ENCODE data around the gene SEMA7A.
"Not testable (repeated sequence)": the region's sequence is repeated elsewhere in the genome, so short reads cannot be mapped to it uniquely, and the experiment has no call there.

The SEMA7A gene

DNA sequence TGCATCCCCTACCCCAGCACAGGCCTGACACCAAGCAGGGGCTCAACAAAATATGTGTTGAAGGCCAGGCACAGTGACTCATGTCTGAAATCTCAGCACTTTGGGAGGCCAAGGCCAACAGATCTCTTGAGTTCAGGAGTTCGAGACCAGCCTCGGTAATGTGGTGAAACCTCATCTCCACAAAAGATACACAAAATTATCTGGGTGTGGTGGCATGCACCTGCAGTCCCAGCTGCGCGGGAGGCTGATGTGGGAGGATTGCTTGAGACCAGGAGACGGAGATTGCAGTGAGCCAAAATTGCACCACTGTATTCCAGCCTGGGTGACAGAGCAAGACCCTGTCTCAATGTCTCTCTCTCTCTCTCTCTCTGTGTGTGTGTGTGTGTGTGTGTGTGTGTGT is 35.6 kb downstream of the SEMA7A start:
- DNase-seq = no peak

DNA sequence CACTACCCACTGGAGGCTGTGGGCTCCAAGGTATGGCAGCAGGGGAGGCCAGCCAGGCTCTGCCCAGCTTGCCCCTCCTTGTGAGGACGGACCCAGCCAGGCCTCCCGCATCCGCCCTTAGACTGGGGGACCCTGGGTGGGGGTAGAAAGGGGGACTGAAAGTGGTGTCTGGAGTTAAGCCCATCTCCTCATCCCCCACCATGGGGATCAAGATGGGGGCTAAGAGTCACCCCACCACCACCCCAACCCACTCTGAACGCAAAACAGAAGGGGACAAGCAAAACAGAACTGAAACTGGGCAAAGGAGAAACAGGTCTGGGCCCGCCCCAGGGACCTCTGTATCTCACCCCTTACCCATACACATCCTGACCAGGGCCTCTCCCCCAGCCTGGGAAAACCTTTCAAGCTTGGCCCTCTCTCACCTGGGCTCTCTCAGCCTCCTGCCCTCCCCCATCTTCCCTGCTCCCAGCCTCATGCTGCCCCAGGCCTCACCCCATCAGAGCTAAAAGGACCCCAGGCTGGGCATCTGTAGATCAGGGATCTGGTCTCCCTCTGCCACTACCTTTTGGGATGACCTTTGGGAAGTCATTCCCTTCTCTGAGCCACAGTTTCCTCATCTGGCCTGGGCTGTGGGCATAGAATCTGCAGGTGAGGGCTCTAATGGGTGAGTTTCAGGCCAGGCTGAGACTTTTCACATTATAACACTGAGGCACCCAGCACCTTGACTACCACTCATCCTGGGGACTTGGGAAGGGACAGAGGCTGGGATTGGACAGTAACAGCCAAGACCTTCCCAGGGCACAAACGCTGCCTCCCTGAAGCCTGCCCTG is 36.3 kb downstream of the SEMA7A start:
- DNase-seq = peak; percentile 65

DNA sequence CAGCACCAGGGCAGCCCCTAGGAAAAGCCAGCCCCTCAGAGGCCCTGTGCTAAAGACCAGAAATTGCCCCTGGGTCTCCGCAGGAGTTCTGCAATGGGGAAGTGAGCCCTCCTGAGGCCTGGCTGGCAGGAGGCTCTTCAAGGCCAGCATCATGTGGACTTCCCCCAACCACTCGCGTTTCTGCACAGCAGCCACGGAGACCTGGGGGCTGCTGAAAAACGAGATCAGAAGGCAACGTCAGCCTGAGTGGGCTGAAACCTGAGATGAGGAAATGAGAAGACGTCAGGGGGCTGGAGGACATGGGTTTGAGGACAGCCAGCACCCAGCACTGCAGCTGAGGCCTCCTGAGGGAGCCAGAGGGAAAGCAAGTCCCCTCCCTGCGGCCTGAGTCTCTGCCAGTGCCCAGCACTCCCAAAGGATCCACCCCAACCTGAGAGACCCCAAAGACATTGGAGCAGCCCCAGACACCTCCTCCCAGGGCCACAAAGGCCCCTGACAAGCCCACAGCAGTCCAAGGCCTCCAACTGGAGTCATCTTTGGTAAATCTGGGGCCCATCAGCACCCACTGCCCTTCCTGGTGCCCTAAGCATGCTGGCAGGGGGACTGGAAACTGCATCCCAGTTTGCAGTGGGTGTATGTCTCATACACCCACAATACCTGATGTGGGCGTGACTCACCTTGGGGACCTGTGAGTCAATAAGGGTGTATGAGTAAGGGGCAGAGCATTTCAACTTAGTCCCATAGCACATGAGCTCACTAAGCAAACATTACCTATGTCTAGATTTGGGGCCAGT is 37.1 kb downstream of the SEMA7A start:
- peak; percentile 85 for DNase-seq

DNA sequence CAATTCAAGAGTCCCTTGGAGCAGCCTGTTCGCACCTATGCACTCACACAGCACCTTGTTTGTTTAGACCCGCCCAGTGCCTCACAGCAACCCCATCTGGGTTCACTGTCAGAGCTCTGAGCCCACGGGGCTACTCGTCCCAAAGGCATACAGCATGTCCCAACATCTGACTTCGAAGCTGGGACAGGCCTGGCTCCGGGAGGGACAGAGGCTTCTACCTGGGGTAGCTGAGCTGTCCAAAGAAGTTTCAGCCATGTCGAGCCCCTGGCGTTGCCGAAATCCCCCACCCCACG is 37.7 kb downstream of the SEMA7A start:
- no peak for DNase-seq

DNA sequence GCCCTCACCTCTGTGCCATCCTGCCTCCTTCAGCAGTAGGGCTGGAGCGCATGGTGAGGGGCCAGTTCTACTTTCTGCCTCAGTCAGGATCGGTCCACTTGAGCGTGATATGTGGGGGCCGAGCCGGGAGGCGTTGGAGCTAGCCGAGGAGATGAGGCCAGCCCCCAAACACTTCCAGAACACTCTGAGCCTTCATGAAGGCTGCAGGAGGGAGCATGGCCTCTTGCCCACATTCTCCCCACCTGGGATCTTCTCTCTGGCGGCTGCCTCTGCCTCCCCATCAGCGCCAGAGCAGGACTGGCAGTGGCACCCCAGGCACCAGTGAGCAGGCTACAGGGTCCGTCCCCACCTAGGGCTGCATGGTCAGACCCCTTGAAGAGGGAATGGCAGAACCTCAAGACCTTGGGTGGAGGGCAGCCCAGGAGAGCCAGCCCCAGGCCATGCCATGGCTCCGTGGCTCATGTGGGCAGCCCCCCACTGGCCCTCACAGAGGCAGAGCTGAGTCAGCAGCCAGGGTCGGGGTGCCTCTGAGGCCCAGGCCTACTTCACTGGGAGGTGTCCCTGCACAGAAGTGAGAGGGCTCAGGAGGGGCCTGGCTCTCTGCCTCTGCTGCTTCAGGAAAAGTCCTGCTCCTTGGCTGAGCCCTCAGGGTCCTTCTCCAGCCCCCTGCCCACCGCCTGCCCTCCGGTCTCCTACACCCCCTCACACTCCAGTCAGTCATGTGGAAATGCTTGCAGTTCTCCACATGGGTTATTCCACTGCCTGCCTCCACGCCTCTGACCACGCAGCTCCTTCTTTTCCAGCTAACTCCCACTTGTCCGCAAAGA is 38.2 kb downstream of the SEMA7A start:
- no peak for DNase-seq

DNA sequence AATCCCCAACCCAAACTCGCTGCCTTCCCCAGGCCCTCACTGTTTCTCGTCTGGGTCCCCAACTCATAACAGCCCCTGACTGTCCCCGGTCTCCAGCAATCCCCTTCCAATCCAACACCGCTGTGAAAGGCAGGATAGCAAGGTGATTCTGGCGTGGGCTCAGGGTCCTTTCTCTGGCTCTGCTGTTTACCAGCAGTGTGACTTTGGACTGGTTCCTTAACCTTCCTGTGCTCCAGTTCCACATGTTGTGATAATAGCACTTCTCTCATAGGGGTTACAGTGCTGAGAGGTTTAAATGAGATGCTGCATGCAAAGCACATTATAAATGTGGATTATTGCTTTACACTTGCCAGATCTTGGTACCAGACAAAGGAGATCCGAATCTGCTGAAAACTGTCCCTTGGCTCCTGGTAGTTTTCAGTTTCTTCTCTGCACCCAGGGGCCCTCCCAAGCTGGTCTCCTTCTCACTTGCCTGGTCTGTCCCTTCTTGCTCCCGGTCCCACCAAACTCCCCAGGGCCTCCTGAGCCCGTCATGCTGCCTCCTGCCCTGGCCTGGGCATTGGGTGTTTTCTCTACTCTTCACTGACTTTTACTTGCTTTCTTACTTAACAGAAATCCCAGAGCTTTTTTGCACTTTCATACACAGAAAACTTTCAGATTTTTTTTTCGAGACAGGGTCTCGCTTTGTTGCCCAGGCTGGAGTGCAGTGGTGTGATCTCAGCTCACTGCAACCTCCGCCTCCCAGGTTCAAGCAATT is 39.5 kb downstream of the SEMA7A start:
- no peak for DNase-seq

DNA sequence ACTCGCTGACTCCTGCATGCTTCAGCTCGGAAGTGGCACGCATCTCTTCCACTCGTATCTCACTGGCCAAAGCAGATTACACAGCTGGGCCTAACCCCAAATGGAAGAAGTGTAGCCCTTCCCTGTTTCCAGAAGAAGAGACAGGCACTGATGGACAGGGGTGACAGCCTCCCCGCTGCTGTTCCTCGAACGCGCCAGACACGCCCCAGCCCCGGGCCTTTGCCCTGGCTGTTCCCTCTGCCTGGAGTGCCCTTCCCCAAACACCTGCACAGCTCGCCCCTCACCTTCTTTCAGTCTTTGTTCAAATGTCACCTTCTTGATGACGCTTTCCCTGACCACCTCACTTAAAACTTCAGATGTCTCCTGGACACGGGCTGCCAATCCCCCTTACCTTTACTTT is 40.3 kb downstream of the SEMA7A start:
- no peak for DNase-seq

DNA sequence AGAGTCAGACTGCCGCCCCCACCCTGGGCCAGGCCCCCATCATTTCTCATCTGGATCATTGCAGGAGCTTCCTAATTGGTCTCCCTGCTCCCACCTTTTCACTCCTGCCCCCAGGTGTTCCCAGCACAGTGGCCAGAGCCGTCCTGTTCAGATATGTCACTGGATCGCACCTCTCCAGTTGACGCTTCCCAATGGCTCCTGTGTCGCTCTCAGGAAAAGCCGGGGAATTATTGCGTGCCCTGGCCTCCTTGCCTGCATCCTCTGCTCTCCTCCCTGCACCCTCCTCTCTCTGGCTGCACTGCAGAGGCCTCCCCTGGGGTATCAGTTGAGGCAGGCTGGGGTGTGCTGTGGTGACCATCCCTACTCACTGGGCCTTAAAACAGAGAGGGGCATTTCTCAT is 40.9 kb downstream of the SEMA7A start:
- no peak for DNase-seq

DNA sequence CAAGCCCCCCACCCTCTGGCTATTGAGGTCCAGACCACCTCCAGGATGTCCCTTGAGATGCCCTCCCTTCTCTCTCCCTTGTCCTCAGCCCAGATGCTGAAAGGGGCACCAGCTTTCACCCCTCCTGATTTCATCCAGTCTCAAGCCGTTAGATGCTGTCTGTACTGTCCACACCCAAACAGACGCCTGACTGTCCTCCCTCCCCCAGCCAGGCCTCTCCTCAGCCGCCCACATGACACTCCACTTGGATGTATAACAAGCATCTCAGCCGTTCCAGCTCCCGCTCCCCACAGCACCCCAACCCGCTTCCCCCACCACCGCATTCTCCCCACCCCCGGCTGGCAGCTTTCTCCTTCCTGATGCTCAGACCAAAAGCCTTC is 41.3 kb downstream of the SEMA7A start:
- no peak for DNase-seq

DNA sequence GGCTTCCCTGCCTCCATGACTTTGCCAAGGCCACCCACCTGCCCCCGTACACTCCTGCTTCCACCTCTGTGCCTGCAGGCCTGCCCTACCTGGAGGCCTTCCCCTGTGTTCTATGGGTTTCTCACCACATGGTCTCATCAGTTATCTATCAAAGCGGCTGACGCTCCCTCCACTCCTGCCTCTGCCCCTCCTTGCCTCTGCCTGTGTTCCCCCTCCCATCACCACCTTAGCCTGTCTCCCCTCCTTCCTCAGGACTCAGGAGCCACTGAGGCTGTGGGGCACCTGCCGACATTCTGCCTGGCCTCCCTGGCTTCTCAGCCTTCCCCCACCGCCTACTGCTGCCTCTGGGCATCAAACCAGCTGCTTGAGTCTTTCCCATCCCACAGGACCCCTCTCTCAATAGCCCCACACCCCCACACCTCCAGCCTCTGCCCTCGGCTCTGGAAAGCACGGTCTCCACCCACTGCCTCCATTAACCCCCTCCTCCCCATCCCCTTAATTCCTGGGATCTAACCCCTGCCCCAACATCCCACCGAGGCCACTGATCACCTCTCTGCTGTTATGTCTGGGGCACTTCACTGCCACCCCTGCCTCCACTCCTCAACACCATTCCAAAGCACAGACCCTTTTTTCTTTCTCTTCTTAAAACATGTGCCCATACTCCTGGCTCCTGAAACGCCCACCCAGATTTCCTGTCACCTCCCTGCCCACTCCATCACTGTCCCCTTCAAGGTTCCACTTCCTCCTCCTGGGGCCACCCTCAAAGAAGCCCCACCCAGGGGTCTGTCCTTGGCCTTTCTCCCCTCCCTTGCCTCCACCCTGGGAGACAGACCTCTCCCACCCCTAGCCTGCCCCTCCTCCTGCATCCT is 41.9 kb downstream of the SEMA7A start:
- no peak for DNase-seq

DNA sequence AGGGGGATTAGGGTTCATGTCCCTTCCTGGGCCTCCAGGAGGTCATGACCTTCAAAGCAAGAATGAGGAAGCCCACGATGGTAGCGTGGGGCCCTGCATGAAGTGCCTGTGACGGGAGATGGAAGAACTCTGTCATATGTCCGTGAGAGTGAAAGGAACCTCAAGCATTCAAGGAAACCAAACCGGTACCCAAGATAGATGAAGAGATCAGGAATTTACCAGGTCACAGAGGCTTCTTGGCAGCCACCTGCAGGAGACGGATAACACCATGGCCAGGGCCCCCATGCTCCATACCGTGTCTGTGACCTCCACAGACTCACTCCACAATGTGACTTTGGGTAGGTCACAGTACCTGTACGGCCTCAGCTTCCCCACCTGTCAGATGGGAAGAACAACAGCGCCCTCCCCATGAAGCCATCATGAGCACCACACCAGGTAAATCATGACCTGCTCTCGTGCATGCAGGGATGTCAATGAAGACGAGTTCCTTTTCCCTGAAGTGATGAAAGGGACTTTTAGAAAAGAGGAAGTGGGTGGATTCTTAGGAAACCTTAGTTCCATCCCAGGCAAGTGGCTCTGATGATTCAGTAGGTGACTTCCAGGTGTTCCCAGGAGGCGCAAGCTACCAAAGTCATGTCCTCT is 43.0 kb downstream of the SEMA7A start:
- DNase-seq = no peak

DNA sequence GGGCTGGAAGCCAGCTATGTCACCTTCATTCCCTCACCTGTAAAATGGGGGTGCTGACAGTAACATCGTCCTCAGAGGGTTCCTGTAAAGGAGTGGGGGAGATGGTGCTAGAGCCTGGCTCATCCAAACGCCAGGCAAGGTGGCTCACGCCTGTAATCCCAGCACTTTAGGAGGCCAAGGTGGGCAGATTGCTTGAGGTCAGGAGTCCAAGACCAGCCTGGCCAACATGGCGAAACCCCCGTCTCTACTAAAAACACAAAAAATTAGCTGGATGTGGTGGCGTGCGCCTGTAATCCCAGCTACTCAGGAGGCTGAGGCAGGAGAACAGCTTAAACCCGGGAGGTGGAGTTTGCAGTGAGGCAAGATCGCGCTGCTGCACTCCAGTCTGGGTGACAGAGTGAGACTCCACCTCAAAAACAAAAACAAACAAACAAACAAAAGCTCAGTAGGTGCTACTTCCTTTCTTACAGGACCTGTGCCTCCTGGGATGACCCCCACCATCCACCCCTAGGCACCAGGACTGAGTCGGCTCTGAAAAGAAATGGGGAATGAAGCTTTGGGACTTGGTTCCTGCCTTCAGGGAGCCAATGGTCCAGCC is 43.6 kb downstream of the SEMA7A start:
- not testable (repeated sequence) for DNase-seq

DNA sequence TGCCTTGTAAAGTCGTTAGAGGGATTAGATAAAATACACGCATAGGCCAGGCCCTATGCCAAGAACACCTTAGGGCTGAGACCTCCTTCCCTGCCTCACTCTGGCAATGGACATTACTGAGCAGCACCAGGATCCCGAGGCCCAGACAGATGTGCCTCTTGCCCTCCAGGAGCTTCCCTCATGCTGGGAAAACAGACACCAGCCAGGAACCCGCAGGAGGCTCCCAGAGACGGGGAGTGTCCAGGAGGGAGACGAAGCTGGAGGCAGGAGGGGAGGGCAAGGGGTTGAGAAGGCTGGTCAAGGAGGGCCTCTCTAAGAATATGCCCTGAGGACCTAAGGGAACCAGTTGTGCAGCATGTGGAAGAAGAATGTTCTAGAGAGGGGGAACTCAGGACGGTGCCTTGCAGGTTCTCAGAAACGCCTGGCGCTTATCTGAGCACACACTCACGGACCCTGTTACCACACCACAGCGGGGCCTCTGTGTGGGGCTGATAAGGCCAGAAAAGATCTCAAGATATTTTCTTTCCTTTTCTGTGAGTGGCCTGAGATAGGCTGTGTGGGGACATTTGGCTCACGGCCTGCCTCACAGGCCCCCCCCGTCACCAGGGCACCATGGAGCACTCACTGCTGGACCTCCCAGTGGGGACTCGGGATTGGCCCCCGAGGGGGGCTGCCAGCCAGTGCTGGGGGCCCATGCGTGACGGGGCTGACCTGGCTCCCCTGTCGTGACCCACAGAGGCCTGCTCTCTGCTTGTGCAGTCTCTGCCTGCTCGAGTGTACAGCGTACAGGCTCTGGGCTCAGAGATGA is 44.3 kb downstream of the SEMA7A start:
- no peak for DNase-seq

DNA sequence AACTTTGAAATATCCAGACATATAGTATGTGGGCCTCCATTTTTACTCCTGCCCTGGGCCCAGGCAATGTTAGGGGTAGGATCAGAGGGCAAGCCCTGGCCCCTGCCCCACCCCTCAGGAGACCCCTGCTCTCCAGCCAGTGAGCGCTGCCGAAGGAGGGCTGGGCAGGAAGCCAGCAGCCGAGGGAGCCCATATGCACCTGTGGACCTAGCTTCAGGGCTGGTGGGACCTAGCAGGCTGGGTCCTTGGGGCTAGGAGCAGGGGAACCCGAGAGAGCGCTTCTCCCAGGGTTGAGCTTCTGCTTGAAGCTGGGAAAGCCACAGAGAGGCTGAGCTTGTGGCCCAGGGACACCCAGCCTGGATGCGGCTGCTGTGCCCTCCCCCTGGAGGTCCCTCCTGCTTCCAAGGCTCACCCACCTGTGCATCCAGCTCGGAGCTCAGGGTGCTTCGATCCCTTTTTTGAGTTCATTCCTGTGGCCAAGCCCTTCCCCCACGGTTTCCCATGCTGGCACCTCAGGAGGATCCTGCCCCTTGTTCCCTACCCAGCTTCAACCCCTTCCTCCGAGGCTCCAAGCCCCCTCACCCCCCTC is 45.3 kb downstream of the SEMA7A start:
- DNase-seq = no peak

DNA sequence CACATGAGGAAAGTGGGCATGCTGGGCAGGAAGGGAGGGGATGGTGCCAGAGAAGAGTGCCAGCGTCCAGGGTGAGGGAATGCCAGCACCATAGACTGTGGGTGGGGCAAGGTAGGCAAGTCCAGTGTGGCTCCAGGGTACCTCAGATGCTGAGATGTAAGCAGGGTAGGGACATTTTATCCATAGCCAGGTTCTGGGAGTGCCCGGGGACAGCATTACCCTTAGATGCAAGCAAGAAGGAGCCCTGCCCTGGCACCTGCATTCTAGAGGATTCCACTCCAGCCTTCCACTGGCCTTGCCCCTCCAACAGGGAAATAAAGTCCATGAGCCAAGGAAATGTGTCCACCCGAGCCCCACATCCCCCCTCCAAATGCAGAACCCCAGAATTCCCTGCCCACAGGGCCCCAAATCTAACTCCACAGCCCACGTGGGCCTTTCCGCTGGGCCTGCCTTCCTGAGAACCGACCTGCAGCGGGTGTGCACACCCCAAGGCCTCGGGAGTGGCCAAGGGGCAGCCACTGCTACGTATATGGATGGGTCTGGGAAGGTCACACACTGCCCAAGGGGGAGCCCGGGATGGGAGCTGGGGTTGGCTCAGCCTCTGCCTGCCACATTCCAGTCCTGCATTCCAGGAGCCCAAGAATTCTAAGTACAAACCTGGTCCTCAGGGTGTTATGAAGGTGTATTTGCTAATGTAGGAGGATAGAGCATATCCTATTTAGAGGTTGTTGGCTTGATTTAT is 46.0 kb downstream of the SEMA7A start:
- no peak for DNase-seq

DNA sequence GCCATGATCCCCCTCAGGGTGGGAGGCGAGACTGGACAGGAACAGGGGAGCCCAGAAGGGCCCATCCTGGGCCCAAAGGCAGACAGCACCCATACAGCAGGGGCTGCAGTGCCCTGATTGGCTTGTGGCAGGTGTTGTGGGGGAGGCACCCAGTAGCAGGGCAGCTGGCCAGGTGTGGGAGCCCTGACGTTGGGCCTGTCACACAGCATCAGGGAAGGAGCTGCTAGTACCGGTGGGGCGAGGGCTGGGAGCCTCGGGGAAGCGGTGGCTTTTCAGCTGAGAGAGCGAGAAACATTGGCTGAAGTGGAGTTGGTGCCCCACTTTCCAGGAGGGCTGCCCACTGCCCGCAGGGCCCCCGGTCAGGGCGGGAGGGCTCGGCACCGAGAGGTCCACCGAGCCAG is 46.6 kb downstream of the SEMA7A start:
- DNase-seq = no peak

DNA sequence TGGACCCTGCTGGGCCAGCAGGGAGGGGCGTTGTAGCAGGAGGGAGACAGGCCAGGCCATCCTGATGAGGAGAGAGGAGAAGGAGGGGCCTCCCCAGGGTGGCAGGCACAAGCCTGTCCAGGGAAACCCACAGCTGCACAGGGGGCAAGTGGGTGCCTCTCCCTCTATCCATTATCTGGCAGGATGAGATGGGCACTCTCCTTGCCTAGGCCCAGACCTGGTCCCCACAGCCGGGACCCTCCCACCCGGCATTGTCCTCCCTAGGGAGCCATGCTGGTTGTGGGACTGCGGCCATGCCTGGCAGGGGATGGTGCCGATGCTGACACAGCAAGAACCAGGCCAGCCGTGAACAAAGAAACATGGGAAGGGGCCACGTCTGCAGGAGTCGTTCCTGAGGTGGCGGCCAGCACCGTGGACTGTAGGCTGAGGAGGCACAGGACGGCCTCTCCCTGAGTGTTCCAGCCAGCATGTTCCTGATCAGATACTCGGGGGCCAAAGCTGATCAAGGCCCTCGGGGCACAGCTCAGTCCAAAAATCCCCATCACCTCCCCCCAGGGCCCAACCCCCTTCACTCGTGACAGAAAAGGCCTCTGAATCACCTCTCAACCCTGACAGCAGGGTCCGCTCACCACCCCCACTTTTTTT is 47.1 kb downstream of the SEMA7A start:
- DNase-seq = no peak

DNA sequence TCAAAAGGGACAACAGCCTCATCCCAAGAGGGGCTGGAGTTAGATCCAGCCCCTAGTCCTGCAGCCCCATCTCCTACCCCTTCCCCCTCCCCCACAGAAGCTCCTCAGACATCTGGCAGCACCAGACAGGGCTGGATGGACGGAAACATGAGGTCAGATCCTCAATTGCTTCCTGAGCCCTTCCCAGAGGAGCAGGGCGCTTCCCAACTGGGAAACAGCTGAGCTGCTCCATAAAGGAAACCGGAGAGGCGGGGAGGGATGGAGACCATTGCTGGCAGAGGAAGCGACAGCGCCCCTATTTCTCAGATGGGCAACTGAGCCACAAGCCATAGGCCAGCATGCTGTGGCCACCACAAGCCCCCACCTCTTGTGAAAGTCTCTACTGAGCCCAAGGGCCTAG is 48.0 kb downstream of the SEMA7A start:
- DNase-seq = no peak
